Left lung (tissue), 10 donors: ENCODE results near the gene HECTD2. TPM values are rescaled to one million over a fixed set of nuclear protein-coding genes. Genes with fewer than 3 reads are reported as not detected.
"Not testable (repeated sequence)": the region's sequence is repeated elsewhere in the genome, so short reads cannot be mapped to it uniquely, and the experiment has no call there.

ENCODE experiments used
- ATAC-seq: fragments of 200-7000 bp; cut with Tn5 transposase; one replicate; pipeline ENCODE4 v1.9.1; 2020; ENCODE audit warnings: moderate library complexity
- DNase-seq, 4 donors: peaks; one replicate each; pipeline ENCODE4 v3.0.0-alpha.2; 2013 to 2020
- H3K27ac ChIP-seq, 2 donors: fragments of 200-600 bp; sonication (generic) in 1 of 2; one replicate each; pipeline versions ENCODE4 v1.5.0 to v1.8.0; 2020 to 2021
- H3K27me3 ChIP-seq, 2 donors: fragments of 200-600 bp; sonication (generic) in 1 of 2; one replicate each; pipeline versions ENCODE4 v1.5.0 to v1.8.0; 2020 to 2021
- H3K36me3 ChIP-seq, 2 donors: fragments of 200-600 bp; sonication (generic) in 1 of 2; one replicate each; pipeline versions ENCODE4 v1.5.0 to v1.8.0; 2020 to 2021
- H3K4me1 ChIP-seq, 2 donors: fragments of 200-600 bp; one replicate each; pipeline ENCODE4 v1.8.0; 2021
- H3K4me3 ChIP-seq, 2 donors: fragments of 200-600 bp; sonication (generic) in 1 of 2; one replicate each; pipeline versions ENCODE4 v1.5.0 to v1.8.0; 2020 to 2021; ENCODE audit warnings: mild to moderate bottlenecking in 1 of 2
- H3K9me3 ChIP-seq, 2 donors: fragments of 200-600 bp; sonication (generic) in 1 of 2; one replicate each; pipeline versions ENCODE4 v1.5.0 to v1.8.0; 2020 to 2021
- CTCF ChIP-seq, 2 donors: fragments of 200-600 bp; sonication (generic) in 1 of 2; IDR thresholded peaks; one replicate each; pipeline versions ENCODE4 v1.5.0 to v1.8.0; 2021; ENCODE audit warnings: antibody characterized with exemption in 2 of 2
- intact Hi-C, 2 donors: fragments of 100-400 bp; cut with DNase I; formaldehyde crosslinking; loops; one replicate each; pipeline versions ENCODE4 v1.11.2 to v1.14.2; 2022
- polyA plus RNA-seq, 6 donors: library from polyadenylated mRNA; unstranded; fragments of 120-200 nt; gene quantifications; one replicate each; pipeline ENCODE4 v1.2.1, GENCODE V29; 2013; ENCODE audit not compliant: insufficient read length in 6 of 6
- total RNA-seq, 2 donors: library from RNA; stranded (reverse); fragmentation: NEBNext Ultra II Directional; extraction: Animal tissue kit (Norgen Biotek cat#: 25700); gene quantifications; one replicate each; pipeline ENCODE4 v1.2.1, GENCODE V29; 2021
- donor health status: DM: no; HTN: yes; CAD: no.
- donor health status: DM: no; HTN: no; CAD: no.

The HECTD2 gene
- total and polyA plus RNA-seq, 8 donors, result 9.9 to 89.1 (median 74.7) TPM

- ATAC-seq, result peak; percentile 47
These were observed 110.5 kb downstream of the HECTD2 start for GRCh38 chr10:91520661-91521060.

GRCh38 chr10:91521439-91521838 lies 111.3 kb downstream of the HECTD2 start:
- Histone ChIP-seq H3K36me3 (no peaks in the 10 kb centered on the region), H3K4me3 (no peak overlapping the region), H3K9me3 (peaks cover 0 to 4% of the 10 kb centered on the region in 2 donors), H3K27me3 (no peaks in the 10 kb centered on the region), H3K27ac (no peak overlapping the region), H3K4me1 (peaks cover 0 to 9% of the 10 kb centered on the region in 2 donors)
- intact Hi-C loops, result no loop called here
- TF ChIP-seq CTCF (IDR thresholded peaks at IDR 0.05), result no peak
- no peak for DNase-seq
- no peak for ATAC-seq

More at GRCh38 chr10:91520661-91521060, 110.5 kb downstream of the HECTD2 start:
- peaks cover 0 to 6% of the 10 kb centered on the region in 2 donors for H3K4me1 ChIP-seq
- no peaks in the 10 kb centered on the region for H3K27me3 ChIP-seq
- H3K9me3 ChIP-seq, result peaks cover 0 to 4% of the 10 kb centered on the region in 2 donors
- intact Hi-C loops, result no loop called here
- no peak for TF ChIP-seq CTCF (IDR thresholded peaks at IDR 0.05)
- no peak overlapping the region for H3K4me3 ChIP-seq
- peak in 2 of 4 donors; percentile 53 to 64 for DNase-seq
- peak overlapping the region in 1 of 2 donors; percentile 45 for H3K27ac ChIP-seq
- no peaks in the 10 kb centered on the region for H3K36me3 ChIP-seq

- TF ChIP-seq CTCF (IDR thresholded peaks at IDR 0.05), result no peak
- peak; percentile 32 for ATAC-seq
- H3K36me3 ChIP-seq, result no peaks in the 10 kb centered on the region
- no peak overlapping the region for H3K27ac ChIP-seq
- no peaks in the 10 kb centered on the region for H3K9me3 ChIP-seq
- intact Hi-C loops, result no loop called here
- H3K27me3 ChIP-seq, result no peaks in the 10 kb centered on the region
- no peak overlapping the region for H3K4me3 ChIP-seq
- peak in 2 of 4 donors; percentile 82 to 92 for DNase-seq
- peaks cover 0 to 6% of the 10 kb centered on the region in 2 donors for H3K4me1 ChIP-seq
These were observed 116.0 kb downstream of the HECTD2 start for GRCh38 chr10:91525896-91526712.

GRCh38 chr10:91528080-91528479 lies 117.9 kb downstream of the HECTD2 start:
- H3K36me3 ChIP-seq, result no peaks in the 10 kb centered on the region
- H3K27me3 ChIP-seq, result no peaks in the 10 kb centered on the region
- DNase-seq (no peak), ATAC-seq (no peak)
- TF ChIP-seq CTCF (IDR thresholded peaks at IDR 0.05), result no peak
- no peak overlapping the region for H3K27ac ChIP-seq
- peaks cover 0 to 3% of the 10 kb centered on the region in 2 donors for H3K4me1 ChIP-seq
- no peaks in the 10 kb centered on the region for H3K9me3 ChIP-seq
- intact Hi-C loops, result no loop called here
- no peak overlapping the region for H3K4me3 ChIP-seq

GRCh38 chr10:91528768-91529167 lies 118.6 kb downstream of the HECTD2 start:
- no peak for TF ChIP-seq CTCF (IDR thresholded peaks at IDR 0.05)
- DNase-seq (no peak), ATAC-seq (no peak)
- no peaks in the 10 kb centered on the region for H3K36me3 ChIP-seq
- H3K27me3 ChIP-seq, result no peaks in the 10 kb centered on the region
- H3K4me3 ChIP-seq, result no peak overlapping the region
- intact Hi-C loops, result no loop called here
- H3K9me3 ChIP-seq, result no peaks in the 10 kb centered on the region
- H3K4me1 ChIP-seq, result peaks cover 0 to 3% of the 10 kb centered on the region in 2 donors
- no peak overlapping the region for H3K27ac ChIP-seq

GRCh38 chr10:91534789-91535188 lies 124.6 kb downstream of the HECTD2 start:
- intact Hi-C loops, H3K27me3 ChIP-seq, DNase-seq, H3K9me3 ChIP-seq, H3K4me1 ChIP-seq, ATAC-seq, H3K27ac ChIP-seq, H3K4me3 ChIP-seq, H3K36me3 ChIP-seq: not testable (repeated sequence)
